HG03521 (cell line): ENCODE measurements around the gene EIF3B.
A peak's percentile ranks its signal among the peaks of the same experiment; 100 is the strongest.
"Not testable (repeated sequence)": the region's sequence is repeated elsewhere in the genome, so short reads cannot be mapped to it uniquely, and the experiment has no call there.

ENCODE experiments used
- ATAC-seq: cut with Tn5 transposase; IDR thresholded peaks from one replicate; pipeline ENCODE4 v1.9.1; 2021; ENCODE audit warnings: mild to moderate bottlenecking, moderate library complexity; ENCODE audit not compliant: unreplicated experiment

The EIF3B gene

GRCh38 chr7:2354186-2354938 lies at the start of gene EIF3B:
Gene EIF3B (plus strand): TSS chr7:2354827. CDS start chr7:2354922, 95 bp downstream.
- peak; percentile 82 for ATAC-seq

- not testable (repeated sequence) for ATAC-seq
These were observed 49.4 kb upstream of the EIF3B start for GRCh38 chr7:2305258-2305657.

GRCh38 chr7:2306688-2307087 lies 47.9 kb upstream of the EIF3B start:
- ATAC-seq = no peak

GRCh38 chr7:2307690-2308107 lies 46.9 kb upstream of the EIF3B start:
- peak; percentile 49 for ATAC-seq

GRCh38 chr7:2309889-2310331 lies 44.7 kb upstream of the EIF3B start:
- ATAC-seq = no peak

GRCh38 chr7:2312267-2312929 lies 42.2 kb upstream of the EIF3B start:
- ATAC-seq = no peak

GRCh38 chr7:2313450-2314208 lies 41.0 kb upstream of the EIF3B start:
- ATAC-seq = no peak

GRCh38 chr7:2314209-2314955 lies 40.2 kb upstream of the EIF3B start, which contains the start of gene SNX8:
Gene SNX8 (minus strand): TSS chr7:2314441. CDS start chr7:2314421, 20 bp downstream.
- ATAC-seq = peak; percentile 76

- not testable (repeated sequence) for ATAC-seq
These were observed 39.6 kb upstream of the EIF3B start for GRCh38 chr7:2314956-2315530.

GRCh38 chr7:2315787-2316186 lies 38.8 kb upstream of the EIF3B start:
- no peak for ATAC-seq

- no peak for ATAC-seq
These were observed 38.0 kb upstream of the EIF3B start for GRCh38 chr7:2316578-2316977.

GRCh38 chr7:2317556-2318293 lies 36.9 kb upstream of the EIF3B start:
- ATAC-seq = no peak

GRCh38 chr7:2321020-2321419 lies 33.6 kb upstream of the EIF3B start:
- ATAC-seq = no peak

GRCh38 chr7:2325162-2325561 lies 29.5 kb upstream of the EIF3B start:
- no peak for ATAC-seq

- ATAC-seq = no peak
These were observed 27.7 kb upstream of the EIF3B start for GRCh38 chr7:2326951-2327350.

GRCh38 chr7:2330493-2330892 lies 24.1 kb upstream of the EIF3B start:
- no peak for ATAC-seq

GRCh38 chr7:2331707-2332106 lies 22.9 kb upstream of the EIF3B start:
- no peak for ATAC-seq

GRCh38 chr7:2332606-2333231 lies 21.9 kb upstream of the EIF3B start:
- ATAC-seq = not testable (repeated sequence)

GRCh38 chr7:2336626-2337299 lies 17.9 kb upstream of the EIF3B start:
- ATAC-seq = no peak
